ENCODE measurements around the gene PPP1R7. TPM values are rescaled to one million over a fixed set of nuclear protein-coding genes. Genes with fewer than 3 reads are reported as not detected.

The PPP1R7 gene
- total and polyA plus RNA-seq, 2 experiments from 2014 or later, result 44.0 to 98.4 TPM

GRCh38 chr2:241137276-241138190 lies 12.7 kb upstream of the PPP1R7 start:
- Histone ChIP-seq H3K9me3 (ENCODE audit: low read depth) (no peaks in the 10 kb centered on the region), H3K27me3 (no peaks in the 10 kb centered on the region), H3K4me3 (no peak overlapping the region), H3K4me1 (ENCODE audit: low read depth) (no peaks in the 10 kb centered on the region), H3K27ac (no peak overlapping the region), H3K36me3 (no peaks in the 10 kb centered on the region)
- DNase-seq (ENCODE audit: low read depth in 1 of 2, low spot score in 1 of 2), result no peak
- no peak for TF ChIP-seq CTCF (IDR thresholded peaks at IDR 0.05; ENCODE audit: low read depth, low read length)

- DNase-seq (ENCODE audit: low read depth in 1 of 2, low spot score in 1 of 2), result no peak
- Histone ChIP-seq H3K27ac (no peak overlapping the region), H3K4me1 (ENCODE audit: low read depth) (no peaks in the 10 kb centered on the region), H3K27me3 (no peaks in the 10 kb centered on the region), H3K9me3 (ENCODE audit: low read depth) (no peaks in the 10 kb centered on the region), H3K36me3 (no peaks in the 10 kb centered on the region), H3K4me3 (no peak overlapping the region)
- TF ChIP-seq CTCF (IDR thresholded peaks at IDR 0.05; ENCODE audit: low read depth, low read length), result no peak
Observed at GRCh38 chr2:241138471-241138870, 11.8 kb upstream of the PPP1R7 start.

GRCh38 chr2:241139531-241140444 lies 10.5 kb upstream of the PPP1R7 start:
- no peaks in the 10 kb centered on the region for H3K4me1 ChIP-seq (ENCODE audit: low read depth)
- H3K4me3 ChIP-seq, result no peak overlapping the region
- no peak overlapping the region for H3K27ac ChIP-seq
- no peak for DNase-seq (ENCODE audit: low read depth in 1 of 2, low spot score in 1 of 2)
- H3K27me3 ChIP-seq, result no peaks in the 10 kb centered on the region
- H3K36me3 ChIP-seq, result no peaks in the 10 kb centered on the region
- no peak for TF ChIP-seq CTCF (IDR thresholded peaks at IDR 0.05; ENCODE audit: low read depth, low read length)
- H3K9me3 ChIP-seq (ENCODE audit: low read depth), result no peaks in the 10 kb centered on the region

GRCh38 chr2:241140445-241140840 lies 9.8 kb upstream of the PPP1R7 start:
- Histone ChIP-seq H3K36me3 (no peaks in the 10 kb centered on the region), H3K4me1 (ENCODE audit: low read depth) (no peaks in the 10 kb centered on the region), H3K4me3 (no peak overlapping the region), H3K27me3 (no peaks in the 10 kb centered on the region), H3K27ac (no peak overlapping the region), H3K9me3 (ENCODE audit: low read depth) (no peaks in the 10 kb centered on the region)
- no peak for DNase-seq (ENCODE audit: low read depth in 1 of 2, low spot score in 1 of 2)
- no peak for TF ChIP-seq CTCF (IDR thresholded peaks at IDR 0.05; ENCODE audit: low read depth, low read length)

GRCh38 chr2:241141214-241141770 lies 9.0 kb upstream of the PPP1R7 start:
- Histone ChIP-seq H3K4me3 (no peak overlapping the region), H3K27me3 (no peaks in the 10 kb centered on the region), H3K4me1 (ENCODE audit: low read depth) (no peaks in the 10 kb centered on the region), H3K27ac (no peak overlapping the region), H3K36me3 (no peaks in the 10 kb centered on the region), H3K9me3 (ENCODE audit: low read depth) (no peaks in the 10 kb centered on the region)
- TF ChIP-seq CTCF (IDR thresholded peaks at IDR 0.05; ENCODE audit: low read depth, low read length), result no peak
- no peak for DNase-seq (ENCODE audit: low read depth in 1 of 2, low spot score in 1 of 2)

All from cardiac muscle cell (in vitro differentiated cells and primary cell).